Smooth muscle cell (in vitro differentiated cells): Measurements from ENCODE around the gene UBAC2. TPM values are rescaled to one million over a fixed set of nuclear protein-coding genes. Genes with fewer than 3 reads are reported as not detected.

Experiments
- DNase-seq: peaks from one replicate; lab custom pipeline; 2025; ENCODE audit not compliant: unreplicated experiment; lab: John Stamatoyannopoulos, UW
- H2AFZ ChIP-seq: fragments of 200-600 bp; sonication (generic); 2 replicates; pipeline ENCODE4 v1.6.0; 2016; ENCODE audit warnings: antibody characterized with exemption, low read depth, mild to moderate bottlenecking
- H3F3A ChIP-seq: fragments of 200-600 bp; sonication (generic); 2 replicates; pipeline ENCODE4 v1.6.0; 2017; ENCODE audit warnings: antibody characterized with exemption, low read depth
- H3K27ac ChIP-seq: fragments of 200-600 bp; sonication (generic); 2 replicates; pipeline ENCODE4 v1.5.1; 2016; ENCODE audit warnings: low read depth, mild to moderate bottlenecking
- H3K27me3 ChIP-seq: fragments of 200-600 bp; sonication (generic); 2 replicates; pipeline ENCODE4 v1.6.1; 2016; ENCODE audit warnings: low read depth, mild to moderate bottlenecking
- H3K36me3 ChIP-seq: fragments of 200-600 bp; sonication (generic); 2 replicates; pipeline ENCODE4 v1.5.1; 2016; ENCODE audit warnings: low read depth
- H3K4me1 ChIP-seq: fragments of 200-600 bp; sonication (generic); 2 replicates; pipeline ENCODE4 v1.5.1; 2016; ENCODE audit warnings: low read depth
- H3K4me2 ChIP-seq: fragments of 200-600 bp; sonication (generic); 2 replicates; pipeline ENCODE4 v1.6.0; 2016; ENCODE audit warnings: mild to moderate bottlenecking
- H3K4me3 ChIP-seq: fragments of 200-600 bp; sonication (generic); 2 replicates; pipeline ENCODE4 v1.5.1; 2016; ENCODE audit warnings: mild to moderate bottlenecking
- H3K79me2 ChIP-seq: fragments of 200-600 bp; sonication (generic); 2 replicates; pipeline ENCODE4 v1.6.0; 2016; ENCODE audit warnings: low read depth, mild to moderate bottlenecking
- H3K9ac ChIP-seq: fragments of 200-600 bp; sonication (generic); 2 replicates; pipeline ENCODE4 v1.6.0; 2016; ENCODE audit warnings: low read depth
- H3K9me3 ChIP-seq: fragments of 200-600 bp; sonication (generic); replicated peaks from 2 replicates; pipeline ENCODE4 v1.5.1; 2016; ENCODE audit warnings: low read depth
- H4K20me1 ChIP-seq: fragments of 200-600 bp; sonication (generic); 2 replicates; pipeline ENCODE4 v1.6.0; 2016; ENCODE audit warnings: low read depth
- WGBS: methylation state at CpG from one replicate; pipeline ENCODE4 v1.1.7; 2016; ENCODE audit warnings: low lambda C conversion rate; 5-methylcytosine and 5-hydroxymethylcytosine counted together
- polyA plus RNA-seq: library from polyadenylated mRNA; unstranded; fragments of >200 nt; fragmentation: Nextera tagmentation; extraction: Ambion mirVana; gene quantifications from 2 replicates; pipeline ENCODE4 v1.2.1, GENCODE V29; 2016
- total RNA-seq: library from RNA; depleted of rRNA; stranded (reverse); fragments of >200 nt; gene quantifications from 2 replicates; pipeline ENCODE4 v1.2.3, GENCODE V29; 2014
- TF ChIP-seq, protein P1 (sequence below): fragments of 200-600 bp; sonication (generic); IDR thresholded peaks from 2 replicates; pipeline ENCODE4 v1.5.1; 2017; ENCODE audit warnings: borderline replicate concordance, mild to moderate bottlenecking, antibody characterized with exemption; ENCODE audit not compliant: insufficient read depth, poor library complexity, severe bottlenecking

UBAC2 gene
- total and polyA plus RNA-seq, 2 experiments from 2014 or later, result 58.4 to 74.0 TPM

DNA sequence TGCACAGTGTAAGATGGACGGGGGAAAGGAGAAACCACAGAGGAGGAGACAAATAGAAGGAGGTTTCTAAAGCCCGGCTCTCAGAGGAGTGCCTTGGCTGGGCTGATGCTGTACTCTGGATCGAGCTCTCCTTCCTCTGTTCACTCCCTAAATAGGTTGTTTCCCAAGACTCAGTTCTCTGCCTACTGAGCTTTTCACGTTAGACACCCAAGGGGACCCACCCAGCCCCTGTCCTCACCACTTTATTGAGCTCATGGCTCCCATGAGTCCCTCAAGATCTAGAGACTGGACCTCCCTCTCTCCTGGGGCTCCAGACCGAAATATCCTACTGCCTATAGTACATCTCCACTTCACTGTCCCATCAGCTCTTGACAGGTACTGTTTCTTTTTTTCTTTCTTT is 144.7 kb downstream of the UBAC2 start:
- DNase-seq, result no peak
- Histone ChIP-seq H3K4me2 (no peak overlapping the region), H3K27me3 (no peaks in the 10 kb centered on the region), H3K79me2 (no peaks in the 10 kb centered on the region), H3K36me3 (peaks cover 3% of the 10 kb centered on the region), H3K4me3 (no peak overlapping the region), H3K4me1 (no peaks in the 10 kb centered on the region), H4K20me1 (no peaks in the 10 kb centered on the region), H3K27ac (no peak overlapping the region), H2AFZ (no peak overlapping the region), H3F3A (no peaks in the 10 kb centered on the region), H3K9ac (no peak overlapping the region), H3K9me3 (no peaks in the 10 kb centered on the region)
- TF ChIP-seq, protein P1, sequence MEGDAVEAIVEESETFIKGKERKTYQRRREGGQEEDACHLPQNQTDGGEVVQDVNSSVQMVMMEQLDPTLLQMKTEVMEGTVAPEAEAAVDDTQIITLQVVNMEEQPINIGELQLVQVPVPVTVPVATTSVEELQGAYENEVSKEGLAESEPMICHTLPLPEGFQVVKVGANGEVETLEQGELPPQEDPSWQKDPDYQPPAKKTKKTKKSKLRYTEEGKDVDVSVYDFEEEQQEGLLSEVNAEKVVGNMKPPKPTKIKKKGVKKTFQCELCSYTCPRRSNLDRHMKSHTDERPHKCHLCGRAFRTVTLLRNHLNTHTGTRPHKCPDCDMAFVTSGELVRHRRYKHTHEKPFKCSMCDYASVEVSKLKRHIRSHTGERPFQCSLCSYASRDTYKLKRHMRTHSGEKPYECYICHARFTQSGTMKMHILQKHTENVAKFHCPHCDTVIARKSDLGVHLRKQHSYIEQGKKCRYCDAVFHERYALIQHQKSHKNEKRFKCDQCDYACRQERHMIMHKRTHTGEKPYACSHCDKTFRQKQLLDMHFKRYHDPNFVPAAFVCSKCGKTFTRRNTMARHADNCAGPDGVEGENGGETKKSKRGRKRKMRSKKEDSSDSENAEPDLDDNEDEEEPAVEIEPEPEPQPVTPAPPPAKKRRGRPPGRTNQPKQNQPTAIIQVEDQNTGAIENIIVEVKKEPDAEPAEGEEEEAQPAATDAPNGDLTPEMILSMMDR, result no peak
- WGBS, result 99% methylated on average over 5 of the region's 5 CpGs

DNA sequence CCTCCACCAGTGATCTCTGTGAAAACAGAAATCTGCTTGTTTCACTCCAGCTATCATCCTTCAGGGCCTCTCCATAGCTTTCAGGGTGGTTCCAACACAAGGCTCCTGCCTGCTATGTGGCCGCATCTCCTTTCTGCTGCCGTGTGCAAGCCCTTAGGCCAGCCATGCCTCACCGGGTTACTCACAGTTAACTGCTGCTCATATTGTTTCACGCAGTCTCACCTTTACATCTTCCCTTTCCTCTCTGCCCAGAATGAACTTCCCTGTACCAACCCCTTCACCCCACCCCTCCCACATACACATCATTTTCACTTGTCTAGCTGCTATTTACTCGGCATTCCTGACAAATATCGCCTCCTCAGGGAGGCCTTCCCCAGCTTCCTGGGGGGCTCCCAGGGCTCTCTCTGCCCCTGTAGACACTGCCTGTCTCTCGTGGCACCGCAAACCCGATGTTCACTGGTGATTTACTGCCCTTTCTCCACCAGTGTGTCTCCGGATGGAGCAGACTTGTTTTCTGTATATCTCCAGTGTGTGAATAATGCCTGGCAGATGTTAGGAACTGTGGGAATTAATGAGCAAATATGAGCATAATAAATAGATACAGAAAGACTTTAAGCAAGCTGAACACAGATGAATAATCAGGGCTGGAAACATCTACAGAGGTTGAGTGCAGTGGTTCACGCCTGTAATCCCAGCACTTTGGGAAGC is 145.8 kb downstream of the UBAC2 start:
- 82% methylated on average over 11 of the region's 11 CpGs for WGBS
- TF ChIP-seq, protein P1, result no peak

DNA sequence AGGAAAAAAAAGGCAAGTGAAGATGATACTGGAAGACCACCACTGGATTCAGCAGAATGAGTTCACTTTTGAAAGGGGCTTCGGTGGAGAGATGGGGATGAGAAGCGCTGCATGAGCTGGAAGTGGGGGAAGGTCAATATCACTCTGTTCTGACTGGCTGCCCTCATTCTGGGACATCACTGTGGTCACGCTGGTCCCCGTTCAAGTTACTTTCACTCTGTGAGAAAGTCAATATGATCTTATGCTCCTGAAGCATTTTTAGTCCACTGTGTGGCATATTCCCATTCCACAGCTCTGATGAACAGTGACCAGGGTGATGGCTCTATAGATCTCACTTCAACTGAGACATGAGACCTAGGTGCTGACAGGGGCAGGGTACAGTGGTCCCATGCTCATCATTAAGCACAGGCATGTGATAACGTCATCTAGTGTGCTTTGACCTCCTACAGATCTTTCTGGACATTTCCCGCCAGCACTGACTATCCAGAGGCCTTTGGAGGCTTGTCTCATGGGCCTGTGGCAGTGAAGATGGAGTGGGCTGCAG is 146.8 kb downstream of the UBAC2 start:
- Histone ChIP-seq H3K79me2 (no peaks in the 10 kb centered on the region), H2AFZ (no peak overlapping the region), H3K4me2 (no peak overlapping the region), H3K4me1 (no peaks in the 10 kb centered on the region), H3K27ac (no peak overlapping the region), H3K36me3 (no peaks in the 10 kb centered on the region), H3K9ac (no peak overlapping the region), H3K9me3 (no peaks in the 10 kb centered on the region), H4K20me1 (no peaks in the 10 kb centered on the region), H3K4me3 (no peak overlapping the region), H3F3A (no peaks in the 10 kb centered on the region), H3K27me3 (no peaks in the 10 kb centered on the region)
- 98% methylated on average over 6 of the region's 6 CpGs for WGBS
- TF ChIP-seq, protein P1, result no peak
- DNase-seq, result no peak

More for the DNA sequence above, 145.8 kb downstream of the UBAC2 start:
- no peaks in the 10 kb centered on the region for H4K20me1 ChIP-seq
- no peak overlapping the region for H2AFZ ChIP-seq
- no peak overlapping the region for H3K27ac ChIP-seq
- H3K4me2 ChIP-seq, result no peak overlapping the region
- H3F3A ChIP-seq, result no peaks in the 10 kb centered on the region
- H3K4me3 ChIP-seq, result no peak overlapping the region
- no peaks in the 10 kb centered on the region for H3K9me3 ChIP-seq
- no peaks in the 10 kb centered on the region for H3K4me1 ChIP-seq
- H3K9ac ChIP-seq, result no peak overlapping the region
- H3K27me3 ChIP-seq, result no peaks in the 10 kb centered on the region
- peaks cover under 1% of the 10 kb centered on the region for H3K36me3 ChIP-seq
- DNase-seq, result no peak
- H3K79me2 ChIP-seq, result no peaks in the 10 kb centered on the region
